ENCODE results near the gene PPFIA1. TPM values are rescaled to one million over a fixed set of nuclear protein-coding genes. Genes with fewer than 3 reads are reported as not detected.

Gene PPFIA1
- total RNA-seq, 4 donors from 2014 or later = 46.3 to 51.5 (median 47.2) TPM

DNA sequence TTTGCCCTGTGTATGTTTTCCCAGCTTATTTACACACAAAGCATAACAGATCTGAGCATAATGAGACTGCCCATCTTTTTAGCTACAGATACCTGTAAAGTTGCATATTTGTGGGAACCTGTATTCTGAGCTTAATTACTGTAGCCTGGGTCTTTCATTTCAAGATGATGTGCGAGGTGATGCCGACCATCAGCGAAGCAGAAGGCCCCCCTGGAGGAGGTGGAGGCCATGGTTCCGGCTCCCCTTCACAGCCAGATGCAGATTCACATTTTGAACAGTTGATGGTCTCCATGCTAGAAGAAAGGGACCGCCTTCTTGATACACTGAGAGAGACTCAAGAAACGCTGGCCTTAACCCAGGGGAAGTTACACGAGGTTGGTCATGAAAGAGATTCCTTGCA, 1.5 kb downstream of the PPFIA1 start:
- peaks cover 16 to 57% (median 37%) of the 10 kb centered on the region in 4 donors for H3K4me1 ChIP-seq
- no peak for DNase-seq (ENCODE audit: extremely low spot score)
- peaks cover 0 to 40% (median 21%) of the 10 kb centered on the region in 4 donors for H3K36me3 ChIP-seq
- no peak overlapping the region for H3K27ac ChIP-seq (replicated peaks in 1 of 4)
- 85% methylated on average over 7 of the region's 7 CpGs for WGBS
- H3K27me3 ChIP-seq = no peaks in the 10 kb centered on the region
- H3K4me3 ChIP-seq = peak overlapping the region in 2 of 4 donors; percentile 79 to 99
- H3K9me3 ChIP-seq = no peaks in the 10 kb centered on the region
- TF ChIP-seq POLR2A (IDR thresholded peaks at IDR 0.05; ENCODE audit: low read depth) (no peak), EP300 (IDR thresholded peaks at IDR 0.05) (no peak), POLR2AphosphoS5 (IDR thresholded peaks at IDR 0.05) (no peak)
- TF ChIP-seq, protein P1, sequence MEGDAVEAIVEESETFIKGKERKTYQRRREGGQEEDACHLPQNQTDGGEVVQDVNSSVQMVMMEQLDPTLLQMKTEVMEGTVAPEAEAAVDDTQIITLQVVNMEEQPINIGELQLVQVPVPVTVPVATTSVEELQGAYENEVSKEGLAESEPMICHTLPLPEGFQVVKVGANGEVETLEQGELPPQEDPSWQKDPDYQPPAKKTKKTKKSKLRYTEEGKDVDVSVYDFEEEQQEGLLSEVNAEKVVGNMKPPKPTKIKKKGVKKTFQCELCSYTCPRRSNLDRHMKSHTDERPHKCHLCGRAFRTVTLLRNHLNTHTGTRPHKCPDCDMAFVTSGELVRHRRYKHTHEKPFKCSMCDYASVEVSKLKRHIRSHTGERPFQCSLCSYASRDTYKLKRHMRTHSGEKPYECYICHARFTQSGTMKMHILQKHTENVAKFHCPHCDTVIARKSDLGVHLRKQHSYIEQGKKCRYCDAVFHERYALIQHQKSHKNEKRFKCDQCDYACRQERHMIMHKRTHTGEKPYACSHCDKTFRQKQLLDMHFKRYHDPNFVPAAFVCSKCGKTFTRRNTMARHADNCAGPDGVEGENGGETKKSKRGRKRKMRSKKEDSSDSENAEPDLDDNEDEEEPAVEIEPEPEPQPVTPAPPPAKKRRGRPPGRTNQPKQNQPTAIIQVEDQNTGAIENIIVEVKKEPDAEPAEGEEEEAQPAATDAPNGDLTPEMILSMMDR (IDR thresholded peaks at IDR 0.05) = no peak
- intact Hi-C loops (cut with DNase I) = loop anchor here (5.0 kb wide), 1 partner anchor 130 kb away; no protein-coding TSS in a partner anchor

DNA sequence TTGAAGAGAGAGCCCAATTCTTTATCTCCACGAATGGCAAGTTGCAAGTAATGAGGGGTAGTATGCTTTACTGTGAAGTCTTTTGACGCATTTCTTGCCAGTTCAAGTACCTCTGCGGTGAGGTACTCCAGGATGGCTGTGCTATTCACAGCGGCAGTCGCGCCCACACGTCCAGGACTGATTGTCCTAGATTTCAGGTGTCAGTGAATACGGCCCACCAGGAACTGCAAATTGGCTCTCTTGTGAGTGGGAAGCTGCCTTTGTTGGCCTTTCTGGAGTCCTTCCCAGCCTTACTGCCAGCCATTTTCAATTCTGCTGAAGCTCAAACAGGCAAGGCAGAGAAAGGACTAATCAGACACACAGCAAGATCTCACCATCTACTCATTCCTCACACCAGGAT, 8.5 kb downstream of the PPFIA1 start:
- no peaks in the 10 kb centered on the region for H3K9me3 ChIP-seq
- TF ChIP-seq POLR2A (IDR thresholded peaks at IDR 0.05; ENCODE audit: low read depth) (no peak), POLR2AphosphoS5 (IDR thresholded peaks at IDR 0.05) (no peak), EP300 (IDR thresholded peaks at IDR 0.05) (no peak)
- TF ChIP-seq, protein P1 (IDR thresholded peaks at IDR 0.05) = no peak
- H3K4me3 ChIP-seq = no peak overlapping the region
- DNase-seq (ENCODE audit: extremely low spot score) = no peak
- peaks cover 6 to 39% (median 19%) of the 10 kb centered on the region in 4 donors for H3K4me1 ChIP-seq
- H3K27ac ChIP-seq (replicated peaks in 1 of 4) = no peak overlapping the region
- no peaks in the 10 kb centered on the region for H3K27me3 ChIP-seq
- intact Hi-C loops (cut with DNase I) = no loop called here
- peaks cover 8 to 49% (median 34%) of the 10 kb centered on the region in 4 donors for H3K36me3 ChIP-seq
- WGBS = 97% methylated on average over 8 of the region's 8 CpGs

DNA sequence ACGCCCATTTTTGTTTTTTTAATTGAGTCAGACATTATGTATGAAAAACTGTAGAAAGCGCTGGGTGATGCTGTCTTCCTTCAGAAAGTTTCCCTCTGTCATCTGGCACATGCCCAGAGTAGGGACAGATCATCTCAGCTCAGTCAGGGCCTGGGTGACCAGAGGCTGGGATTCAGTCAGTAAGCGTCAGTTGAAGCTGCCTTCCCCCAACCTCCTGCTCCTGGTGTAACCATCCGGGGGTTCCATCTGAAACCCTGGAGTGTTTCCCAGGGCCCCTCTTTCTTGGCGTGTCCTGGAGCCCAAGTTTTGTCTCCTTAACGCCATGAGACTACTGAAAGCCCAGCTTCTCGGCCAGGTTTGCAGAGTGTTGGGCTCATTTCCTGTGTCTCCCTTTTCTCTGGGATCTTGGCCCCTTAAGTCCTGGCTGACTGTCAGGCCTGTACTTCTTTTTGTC, 10.7 kb downstream of the PPFIA1 start:
- Histone ChIP-seq H3K9me3 (no peaks in the 10 kb centered on the region), H3K27me3 (no peaks in the 10 kb centered on the region), H3K4me1 (peaks cover 6 to 19% (median 14%) of the 10 kb centered on the region in 4 donors), H3K27ac (replicated peaks in 1 of 4) (peak overlapping the region in 3 of 4 donors; percentile 29 to 59 (median 41)), H3K4me3 (no peak overlapping the region), H3K36me3 (peaks cover 18 to 53% (median 39%) of the 10 kb centered on the region in 4 donors)
- WGBS = 41% methylated on average over 6 of the region's 7 CpGs
- intact Hi-C loops (cut with DNase I) = no loop called here
- no peak for DNase-seq (ENCODE audit: extremely low spot score)
- no peak for TF ChIP-seq EP300 (IDR thresholded peaks at IDR 0.05)
- TF ChIP-seq, protein P1 (IDR thresholded peaks at IDR 0.05) = no peak
- TF ChIP-seq POLR2A (IDR thresholded peaks at IDR 0.05; ENCODE audit: low read depth) = no peak
- no peak for TF ChIP-seq POLR2AphosphoS5 (IDR thresholded peaks at IDR 0.05)

DNA sequence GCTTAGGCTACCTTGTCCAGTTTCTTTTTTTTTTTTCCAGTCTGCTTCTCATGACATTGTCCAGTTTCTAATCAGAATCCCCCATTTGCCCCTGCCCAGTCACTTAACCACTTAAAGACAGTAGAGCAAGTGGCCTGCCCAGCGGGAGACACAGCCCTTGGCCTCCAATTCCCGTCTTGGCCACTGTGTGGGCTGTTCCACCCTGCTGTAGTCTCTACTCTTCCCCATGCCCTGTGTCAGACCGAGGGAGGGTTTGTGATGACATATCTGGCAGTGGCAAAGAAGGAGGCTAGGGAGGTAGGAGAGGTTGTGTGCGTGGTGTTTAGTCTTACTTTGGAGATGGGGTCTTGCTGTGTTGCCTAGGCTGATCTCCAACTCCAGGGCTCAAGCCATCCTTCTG, 11.5 kb downstream of the PPFIA1 start:
- peaks cover 6 to 19% (median 14%) of the 10 kb centered on the region in 4 donors for H3K4me1 ChIP-seq
- DNase-seq (ENCODE audit: extremely low spot score) = no peak
- no peak overlapping the region for H3K4me3 ChIP-seq
- intact Hi-C loops (cut with DNase I) = no loop called here
- no peaks in the 10 kb centered on the region for H3K27me3 ChIP-seq
- peak overlapping the region in 1 of 4 donors; percentile 59 for H3K27ac ChIP-seq (replicated peaks in 1 of 4)
- 97% methylated on average over 3 of the region's 4 CpGs for WGBS
- TF ChIP-seq EP300 (IDR thresholded peaks at IDR 0.05) = no peak
- TF ChIP-seq, protein P1 (IDR thresholded peaks at IDR 0.05) = no peak
- TF ChIP-seq POLR2A (IDR thresholded peaks at IDR 0.05; ENCODE audit: low read depth) = no peak
- TF ChIP-seq POLR2AphosphoS5 (IDR thresholded peaks at IDR 0.05) = no peak
- H3K36me3 ChIP-seq = peaks cover 26 to 59% (median 46%) of the 10 kb centered on the region in 4 donors
- H3K9me3 ChIP-seq = no peaks in the 10 kb centered on the region

DNA sequence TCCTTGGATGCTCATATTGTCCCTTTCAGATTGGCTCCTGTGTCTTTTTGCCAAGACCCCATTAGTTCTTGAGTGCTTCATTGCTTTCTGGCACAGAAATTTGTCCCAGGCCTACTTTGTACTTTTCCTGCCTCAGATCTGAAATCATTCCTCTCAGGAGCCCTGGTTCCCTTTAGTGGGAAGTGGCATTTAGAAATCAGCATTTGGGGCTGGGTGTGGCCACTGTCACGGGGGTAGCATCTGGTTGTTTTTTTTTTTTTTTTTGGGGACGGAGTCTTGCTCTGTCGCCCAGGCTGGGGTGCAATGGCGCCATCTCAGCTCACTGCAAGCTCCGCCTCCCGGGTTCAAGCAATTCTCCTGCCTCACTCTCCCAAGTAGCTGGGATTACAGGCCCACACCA, 18.2 kb downstream of the PPFIA1 start:
- Histone ChIP-seq H3K4me3 (no peak overlapping the region), H3K27ac (replicated peaks in 1 of 4) (no peak overlapping the region), H3K4me1 (peaks cover 0 to 13% (median 3%) of the 10 kb centered on the region in 4 donors), H3K9me3 (no peaks in the 10 kb centered on the region), H3K36me3 (peaks cover 22 to 67% (median 59%) of the 10 kb centered on the region in 4 donors), H3K27me3 (no peaks in the 10 kb centered on the region)
- intact Hi-C loops (cut with DNase I) = no loop called here
- 87% methylated on average over 6 of the region's 6 CpGs for WGBS
- no peak for DNase-seq (ENCODE audit: extremely low spot score)
- TF ChIP-seq, protein P1 (IDR thresholded peaks at IDR 0.05) = no peak
- TF ChIP-seq POLR2AphosphoS5 (IDR thresholded peaks at IDR 0.05) (no peak), POLR2A (IDR thresholded peaks at IDR 0.05; ENCODE audit: low read depth) (no peak), EP300 (IDR thresholded peaks at IDR 0.05) (no peak)
